Measurements from ENCODE around the gene SYCE1. TPM values are rescaled to one million over a fixed set of nuclear protein-coding genes. Genes with fewer than 3 reads are reported as not detected.

SYCE1 gene
- total RNA-seq, 6 donors from 2014 or later, result 1.0 to 21.0 TPM; not detected in 4

- DNase-seq (no peak), ATAC-seq (ENCODE audit: low FRiP score in 2 of 2) (no peak)
- no peaks in the 10 kb centered on the region for H3K36me3 ChIP-seq
- peaks cover 0 to 4% (median 1%) of the 10 kb centered on the region in 4 donors for H3K9me3 ChIP-seq
- H3K27me3 ChIP-seq, result no peaks in the 10 kb centered on the region
- no peaks in the 10 kb centered on the region for H3K4me1 ChIP-seq
- H3K4me3 ChIP-seq, result no peak overlapping the region
- TF ChIP-seq POLR2AphosphoS5 (IDR thresholded peaks at IDR 0.05), result no peak
- 40 to 43% methylated on average over 4 of the region's 4 CpGs for WGBS, 2 donors
- H3K27ac ChIP-seq, result no peak overlapping the region
These were observed 53.4 kb downstream of the SYCE1 start for GRCh38 chr10:133511907-133512528.

- Histone ChIP-seq H3K9me3 (peaks cover 0 to 4% (median 1%) of the 10 kb centered on the region in 4 donors), H3K4me3 (no peak overlapping the region), H3K27ac (no peak overlapping the region), H3K36me3 (no peaks in the 10 kb centered on the region), H3K27me3 (no peaks in the 10 kb centered on the region), H3K4me1 (no peaks in the 10 kb centered on the region)
- ATAC-seq (ENCODE audit: low FRiP score in 2 of 2) (no peak), DNase-seq (no peak)
- TF ChIP-seq POLR2AphosphoS5 (IDR thresholded peaks at IDR 0.05), result no peak
- TF ChIP-seq CTCF (IDR thresholded peaks at IDR 0.05), result no peak
- no peak for TF ChIP-seq EP300 (IDR thresholded peaks at IDR 0.05)
- no peak for TF ChIP-seq POLR2A (IDR thresholded peaks at IDR 0.05)
- WGBS, 2 donors, result 73 to 76% methylated on average over 4 of the region's 4 CpGs
These were observed 54.0 kb downstream of the SYCE1 start for GRCh38 chr10:133511408-133511807.

DNA sequence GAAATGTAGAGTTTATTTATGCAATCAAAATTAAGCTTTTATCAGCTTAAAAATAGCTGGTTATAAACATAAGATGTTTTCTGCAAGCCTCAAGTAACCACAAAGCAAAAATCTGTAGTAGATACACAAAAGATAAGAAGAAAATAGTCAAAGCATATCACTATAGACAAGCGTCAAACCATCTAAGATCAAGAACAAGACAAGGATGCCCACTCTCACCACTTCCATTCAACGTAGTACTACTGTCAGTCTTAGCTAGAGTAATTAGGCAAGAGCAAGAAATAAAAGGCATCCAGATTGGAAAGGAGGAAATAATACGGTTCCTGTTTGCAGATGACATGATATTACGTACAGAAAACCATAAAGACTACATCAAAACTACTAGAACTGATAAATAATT, 55.7 kb downstream of the SYCE1 start:
- no peaks in the 10 kb centered on the region for H3K4me1 ChIP-seq
- H3K9me3 ChIP-seq, result peaks cover 0 to 4% (median 1%) of the 10 kb centered on the region in 4 donors
- H3K36me3 ChIP-seq, result no peaks in the 10 kb centered on the region
- DNase-seq (no peak), ATAC-seq (ENCODE audit: low FRiP score in 2 of 2) (no peak)
- H3K4me3 ChIP-seq, result no peak overlapping the region
- WGBS, 2 donors, result 68 to 84% methylated on average over 4 of the region's 4 CpGs
- H3K27ac ChIP-seq, result no peak overlapping the region
- TF ChIP-seq POLR2AphosphoS5 (IDR thresholded peaks at IDR 0.05) (no peak), CTCF (IDR thresholded peaks at IDR 0.05) (no peak), POLR2A (IDR thresholded peaks at IDR 0.05) (no peak), EP300 (IDR thresholded peaks at IDR 0.05) (no peak)
- no peaks in the 10 kb centered on the region for H3K27me3 ChIP-seq

Other genes starting within 250 kb of the SYCE1 start
- gene CALY, start 228.7 kb downstream of the SYCE1 start, total RNA-seq, result 1 to 10 TPM in 1 of 6 donors, not detected in 5; 7.4 TPM
- gene PRAP1, start 218.2 kb downstream of the SYCE1 start, total RNA-seq, result not detected
- gene FUOM, start 207.6 kb downstream of the SYCE1 start, total RNA-seq, result 10 to 100 TPM; 15.4 to 37.5 (median 26.0) TPM
- 10 to 100 TPM; 32.5 to 69.6 (median 53.2) TPM for gene ECHS1, start 192.2 kb downstream of the SYCE1 start, total RNA-seq
- gene PAOX, start 186.3 kb downstream of the SYCE1 start, total RNA-seq, result 10 to 100 TPM in 3 of 6 donors, 1 to 10 TPM in 3; 4.7 to 24.1 (median 10.3) TPM
- gene MTG1, start 171.4 kb downstream of the SYCE1 start, total RNA-seq, result 100 to 1,000 TPM in 1 of 6 donors, 10 to 100 TPM in 5; 21.0 to 155 (median 40.8) TPM
- under 1 TPM in 1 of 6 donors, not detected in 5; 0.20 TPM for gene SPRN, start 141.0 kb downstream of the SYCE1 start, total RNA-seq
- 10 to 100 TPM in 2 of 6 donors, 1 to 10 TPM in 4; 1.1 to 31.4 (median 3.4) TPM for gene SCART1, start 111.6 kb downstream of the SYCE1 start, total RNA-seq
- gene CYP2E1, start 38.2 kb downstream of the SYCE1 start, total RNA-seq, result 10 to 100 TPM in 1 of 6 donors, 1 to 10 TPM in 2, under 1 TPM in 1, not detected in 2; 0.91 to 17.8 (median 1.6) TPM
- not detected for gene FRG2B, start 61.2 kb upstream of the SYCE1 start, total RNA-seq